Lower leg skin (tissue), 3 donors: ENCODE results near the gene TRIM37.

Experiments
- POLR2A ChIP-seq, 2 donors: fragments of 450-650 bp; IDR thresholded peaks; one replicate each; pipeline ENCODE4 v1.6.1; 2016 to 2017; ENCODE audit warnings: antibody characterized with exemption in 2 of 2, mild to moderate bottlenecking in 1 of 2, moderate library complexity in 1 of 2
- TF ChIP-seq, protein P1 (sequence below), 3 donors: fragments of 450-650 bp; IDR thresholded peaks; one replicate each; pipeline ENCODE4 v1.5.1; 2016; ENCODE audit warnings: antibody characterized with exemption in 3 of 3, mild to moderate bottlenecking in 3 of 3, moderate library complexity in 2 of 3

DNA sequence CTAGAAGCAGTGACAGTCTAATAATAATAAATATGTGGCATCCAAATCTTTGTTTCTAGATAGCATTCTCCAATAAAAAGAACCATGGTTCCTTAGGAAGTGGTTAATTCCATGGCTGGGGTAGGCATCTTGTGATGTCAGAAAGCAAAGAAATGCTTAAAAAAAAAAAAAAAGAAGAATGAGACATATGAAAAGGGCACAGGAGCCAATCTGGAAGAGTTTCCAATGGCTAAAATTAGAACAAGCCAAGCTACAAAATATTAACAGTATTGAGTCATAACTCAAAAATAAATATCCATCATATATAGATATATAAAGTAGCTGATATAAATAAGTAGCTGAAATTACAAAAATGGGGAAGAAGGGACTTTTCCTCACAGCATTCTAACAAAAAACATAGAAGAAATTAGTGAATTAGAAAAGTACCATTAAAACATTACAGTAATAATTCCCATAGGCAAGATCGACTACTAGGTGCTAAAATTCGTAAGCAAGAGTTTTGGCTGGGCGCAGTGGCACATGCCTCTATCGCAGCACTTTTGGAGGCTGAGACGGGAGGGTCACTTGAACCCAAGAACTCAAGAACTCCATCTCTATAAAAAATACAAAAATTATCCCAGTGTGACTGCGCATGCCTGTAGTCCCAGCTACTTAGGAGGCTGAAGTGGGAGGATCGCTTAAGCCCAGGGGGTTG is 111.3 kb downstream of the TRIM37 start:
- TF ChIP-seq, protein P1, sequence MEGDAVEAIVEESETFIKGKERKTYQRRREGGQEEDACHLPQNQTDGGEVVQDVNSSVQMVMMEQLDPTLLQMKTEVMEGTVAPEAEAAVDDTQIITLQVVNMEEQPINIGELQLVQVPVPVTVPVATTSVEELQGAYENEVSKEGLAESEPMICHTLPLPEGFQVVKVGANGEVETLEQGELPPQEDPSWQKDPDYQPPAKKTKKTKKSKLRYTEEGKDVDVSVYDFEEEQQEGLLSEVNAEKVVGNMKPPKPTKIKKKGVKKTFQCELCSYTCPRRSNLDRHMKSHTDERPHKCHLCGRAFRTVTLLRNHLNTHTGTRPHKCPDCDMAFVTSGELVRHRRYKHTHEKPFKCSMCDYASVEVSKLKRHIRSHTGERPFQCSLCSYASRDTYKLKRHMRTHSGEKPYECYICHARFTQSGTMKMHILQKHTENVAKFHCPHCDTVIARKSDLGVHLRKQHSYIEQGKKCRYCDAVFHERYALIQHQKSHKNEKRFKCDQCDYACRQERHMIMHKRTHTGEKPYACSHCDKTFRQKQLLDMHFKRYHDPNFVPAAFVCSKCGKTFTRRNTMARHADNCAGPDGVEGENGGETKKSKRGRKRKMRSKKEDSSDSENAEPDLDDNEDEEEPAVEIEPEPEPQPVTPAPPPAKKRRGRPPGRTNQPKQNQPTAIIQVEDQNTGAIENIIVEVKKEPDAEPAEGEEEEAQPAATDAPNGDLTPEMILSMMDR (IDR thresholded peaks at IDR 0.05), result no peak
- TF ChIP-seq POLR2A (IDR thresholded peaks at IDR 0.05), result no peak
